Heart right ventricle (tissue), 16 donors: ENCODE results near the gene HADH. TPM values are rescaled to one million over a fixed set of nuclear protein-coding genes. Genes with fewer than 3 reads are reported as not detected.
A peak's percentile ranks its signal among the peaks of the same experiment; 100 is the strongest.

Source experiments
- ATAC-seq, 8 donors: fragments of 200-7000 bp; cut with Tn5 transposase; one replicate each; pipeline ENCODE4 v1.9.1; 2020; ENCODE audit warnings: mild to moderate bottlenecking in 8 of 8, moderate library complexity in 8 of 8, moderate number of reproducible peaks in 1 of 8
- DNase-seq, 2 donors: peaks; one replicate each; pipeline ENCODE4 v3.0.0-alpha.2; 2020
- H3K27ac ChIP-seq, 10 donors: fragments of 200-600 bp; sonication (generic) in 2 of 10; one replicate each; pipeline versions ENCODE4 v1.5.0 to v1.8.0; 2020 to 2022; ENCODE audit warnings: mild to moderate bottlenecking in 3 of 10
- H3K27me3 ChIP-seq, 7 donors: fragments of 200-600 bp; one replicate each; pipeline ENCODE4 v1.8.0; 2021 to 2022; ENCODE audit warnings: mild to moderate bottlenecking in 2 of 7
- H3K36me3 ChIP-seq, 9 donors: fragments of 200-600 bp; sonication (generic) in 1 of 9; one replicate each; pipeline versions ENCODE4 v1.5.0 to v1.8.0; 2020 to 2022; ENCODE audit warnings: mild to moderate bottlenecking in 2 of 9
- H3K4me1 ChIP-seq, 9 donors: fragments of 200-600 bp; sonication (generic) in 1 of 9; one replicate each; pipeline versions ENCODE4 v1.5.0 to v1.8.0; 2020 to 2022; ENCODE audit warnings: mild to moderate bottlenecking in 4 of 9
- H3K4me3 ChIP-seq, 10 donors: fragments of 200-600 bp; sonication (generic) in 2 of 10; one replicate each; pipeline versions ENCODE4 v1.5.0 to v1.8.0; 2020 to 2022; ENCODE audit warnings: mild to moderate bottlenecking in 7 of 10, moderate library complexity in 2 of 10
- H3K9me3 ChIP-seq, 11 donors: fragments of 200-600 bp in 10 of 11; sonication (generic) in 2 of 11; one replicate each; pipeline versions ENCODE4 v1.5.0 to v1.8.0; 2013 to 2022; ENCODE audit warnings: mild to moderate bottlenecking in 2 of 11, control low read depth in 1 of 11, moderate library complexity in 1 of 11
- CTCF ChIP-seq, 9 donors: fragments of 200-600 bp; sonication (generic) in 2 of 9; IDR thresholded peaks; one replicate each; pipeline versions ENCODE4 v1.5.0 to v1.8.0; 2021 to 2022; ENCODE audit warnings: antibody characterized with exemption in 9 of 9, mild to moderate bottlenecking in 5 of 9, moderate library complexity in 1 of 9
- WGBS, 2 donors: extraction: QIAGEN DNeasy Blood & Tissue Kit; methylation state at CpG; one replicate each; pipeline ENCODE4 v1.1.7; 2013; ENCODE audit warnings: inconsistent platforms in 1 of 2; 5-methylcytosine and 5-hydroxymethylcytosine counted together
- intact Hi-C, 10 donors: fragments of 100-400 bp; cut with DNase I; formaldehyde crosslinking; loops; one replicate each; pipeline versions ENCODE4 v1.11.1 to v1.14.2; 2022
- polyA plus RNA-seq, 2 donors: library from polyadenylated mRNA; stranded (reverse); fragments of 200-250 nt; gene quantifications; one replicate each; pipeline ENCODE4 v1.2.3, GENCODE V29; 2013
- total RNA-seq, 10 donors: library from RNA; stranded (reverse); fragmentation: NEBNext Ultra II Directional in 3 of 10; extraction: Animal tissue kit (Norgen Biotek cat#: 25700) in 3 of 10; gene quantifications; one replicate each; pipeline versions ENCODE4 v1.2.1 to v1.2.4, GENCODE V29; 2021 to 2023
- donor health status: Arrhythmogenic right ventricular cardiomyopathy.
- donor health status: ischemic (EF 13 %, LVEDD 7.1; RV severe dilation, severe dysfunction).
- donor health status: healthy with polysubstance abuse.
- donor health status: DM: no; HTN: yes; CAD: no.
- donor health status: DM: no; HTN: no; CAD: no.
- donor health status: ischemic (EF 25% LVEDD 6.9; RV normal size, moderate dysfunction).
- donor health status: ischemic (EF 25% LVEDD 5.7; RV mildly dilated, moderate dysfunction).
- donor health status: healthy.
- donor health status: DM: yes; HTN: yes; CAD: no.
- donor health status: Ischemic cardiomyopathy.
- donor health status: ischemic (EF 35%, LVEDD 5.7; RV mildly dilated, moderate dysfunction).
- donor health status: nonischemic (EF 11% LVEDD 7.7; RV severe dilation, severe dysfunction).
- donor health status: DM: yes; HTN: yes; CAD: no.
- donor health status: PGD.
- donor health status: ischemic (EF 29% LVEDD 5.4; RV normal size, mild dysfunction).
- donor health status: nonischemic (EF 23%, LVEDD 6.1; RV moderate dilation, normal function).

Gene HADH
- total and polyA plus RNA-seq, 12 donors, result 58.2 to 295 (median 235) TPM

DNA sequence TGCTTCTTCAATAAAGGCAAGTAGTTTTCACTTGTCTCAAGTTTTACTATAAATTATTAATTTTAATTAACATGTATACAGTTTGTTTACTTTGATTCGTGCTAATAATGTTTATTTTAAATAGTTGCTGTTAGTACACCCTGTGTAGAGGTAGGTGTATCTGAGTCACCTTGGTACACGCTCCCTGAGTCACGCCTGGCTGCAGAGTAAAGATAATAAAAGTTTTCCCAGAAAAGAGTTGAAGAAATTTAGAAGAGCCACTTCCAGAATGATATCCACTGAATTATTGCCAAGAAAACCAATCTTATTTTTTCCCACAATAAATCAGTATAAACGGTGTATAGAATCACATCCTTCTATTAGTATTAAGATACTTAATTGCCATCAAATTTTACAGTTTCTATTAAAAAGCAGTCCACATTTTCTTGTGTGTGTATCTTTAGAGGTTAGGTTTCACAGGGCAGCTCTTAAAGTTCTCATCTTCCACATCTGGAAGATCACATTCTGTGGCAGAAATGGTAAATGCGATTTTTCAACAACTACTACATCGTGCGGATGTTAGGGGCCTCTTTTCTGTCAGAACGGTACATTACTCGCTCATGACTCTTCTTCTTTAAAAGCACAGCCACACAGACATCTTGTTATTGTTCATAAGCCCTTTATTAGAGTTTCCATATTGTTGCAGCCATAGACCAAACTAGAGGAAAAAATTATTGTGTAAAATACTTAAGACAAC, 55.4 kb downstream of the HADH start:
- Histone ChIP-seq H3K9me3 (no peaks in the 10 kb centered on the region), H3K27me3 (no peaks in the 10 kb centered on the region), H3K4me1 (peaks cover 0 to 9% (median 3%) of the 10 kb centered on the region in 9 donors), H3K27ac (no peak overlapping the region), H3K4me3 (no peak overlapping the region), H3K36me3 (no peaks in the 10 kb centered on the region)
- ATAC-seq (no peak), DNase-seq (no peak)
- TF ChIP-seq CTCF (IDR thresholded peaks at IDR 0.05), result no peak
- WGBS, 2 donors, result 84 to 87% methylated on average over 9 of the region's 9 CpGs
- intact Hi-C loops, result no loop called here

DNA sequence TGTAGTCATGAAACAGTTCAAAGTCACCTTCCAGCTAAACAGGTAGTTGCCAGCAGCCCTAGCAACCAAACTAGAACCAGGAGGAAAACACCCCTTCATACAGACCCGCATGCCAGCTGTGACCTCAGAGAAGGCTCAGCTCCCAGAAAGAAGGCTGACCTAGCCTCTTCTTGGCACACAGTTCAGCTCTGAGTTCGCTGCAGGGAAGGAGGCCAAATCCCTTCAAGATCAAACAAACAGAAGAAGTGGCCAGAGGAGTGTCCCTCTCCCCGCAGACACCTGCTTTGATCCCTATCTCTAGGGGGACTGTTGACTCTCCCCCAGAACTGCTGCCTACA, 56.0 kb downstream of the HADH start:
- H3K27me3 ChIP-seq, result no peaks in the 10 kb centered on the region
- H3K4me3 ChIP-seq, result no peak overlapping the region
- no peaks in the 10 kb centered on the region for H3K9me3 ChIP-seq
- no peak for TF ChIP-seq CTCF (IDR thresholded peaks at IDR 0.05)
- peaks cover 0 to 9% (median 3%) of the 10 kb centered on the region in 9 donors for H3K4me1 ChIP-seq
- intact Hi-C loops, result no loop called here
- ATAC-seq (peak in 6 of 8 donors; percentile 49 to 80 (median 65)), DNase-seq (peak; percentile 28 to 47)
- no peak overlapping the region for H3K27ac ChIP-seq
- H3K36me3 ChIP-seq, result no peaks in the 10 kb centered on the region
- WGBS, 2 donors, result 27 to 33% methylated on average over 3 of the region's 3 CpGs

DNA sequence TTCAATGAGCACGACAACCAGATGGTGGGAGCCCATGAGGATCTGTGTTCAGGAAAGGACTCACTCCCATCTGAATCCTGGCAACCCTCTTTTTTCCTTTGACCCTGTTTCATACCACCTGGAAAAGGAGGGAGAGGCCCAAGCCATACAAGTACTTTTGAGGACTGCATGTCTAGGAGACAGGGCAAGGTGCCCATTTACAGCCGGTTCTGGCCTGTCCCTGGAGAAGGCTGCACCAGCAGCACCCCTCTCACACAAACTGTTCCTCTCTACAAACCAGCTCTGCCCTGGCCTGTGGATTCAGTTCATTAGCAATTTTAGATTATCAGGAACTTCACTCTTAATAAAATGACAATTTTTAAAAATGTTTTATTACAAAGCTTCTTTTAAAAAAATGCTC, 57.5 kb downstream of the HADH start:
- no peak for TF ChIP-seq CTCF (IDR thresholded peaks at IDR 0.05)
- DNase-seq, result no peak
- Histone ChIP-seq H3K4me3 (no peak overlapping the region), H3K27ac (no peak overlapping the region), H3K36me3 (no peaks in the 10 kb centered on the region), H3K9me3 (no peaks in the 10 kb centered on the region), H3K4me1 (peaks cover 0 to 9% (median 3%) of the 10 kb centered on the region in 9 donors), H3K27me3 (no peaks in the 10 kb centered on the region)
- WGBS, 2 donors, result 68 to 73% methylated on average over 2 of the region's 2 CpGs
- peak in 2 of 8 donors; percentile 51 to 76 for ATAC-seq
- intact Hi-C loops, result no loop called here

GRCh38 chr4:108048157-108048556, 58.5 kb downstream of the HADH start:
- peak in 7 of 8 donors; percentile 60 to 82 (median 78) for ATAC-seq
- no peak for TF ChIP-seq CTCF (IDR thresholded peaks at IDR 0.05)
- Histone ChIP-seq H3K4me1 (peaks cover 0 to 9% (median 3%) of the 10 kb centered on the region in 9 donors), H3K27ac (no peak overlapping the region), H3K4me3 (no peak overlapping the region), H3K9me3 (no peaks in the 10 kb centered on the region), H3K27me3 (no peaks in the 10 kb centered on the region), H3K36me3 (no peaks in the 10 kb centered on the region)
- peak; percentile 35 for DNase-seq
- intact Hi-C loops, result no loop called here
- 62 to 74% methylated on average over 6 of the region's 6 CpGs for WGBS, 2 donors
